GM21576 (cell line): ENCODE results near the gene PPP1R12B.
"Not testable (repeated sequence)": the region's sequence is repeated elsewhere in the genome, so short reads cannot be mapped to it uniquely, and the experiment has no call there.

Source experiments
- ATAC-seq: cut with Tn5 transposase; IDR thresholded peaks from one replicate; pipeline ENCODE4 v1.9.1; 2021; ENCODE audit warnings: mild to moderate bottlenecking, moderate library complexity; ENCODE audit not compliant: unreplicated experiment

The PPP1R12B gene

GRCh38 chr1:202473266-202474045 is 125.0 kb downstream of the PPP1R12B start:
- not testable (repeated sequence) for ATAC-seq

GRCh38 chr1:202479661-202480060 is 131.2 kb downstream of the PPP1R12B start:
- ATAC-seq, result not testable (repeated sequence)

- not testable (repeated sequence) for ATAC-seq
Observed at GRCh38 chr1:202480640-202481039, 132.1 kb downstream of the PPP1R12B start.

GRCh38 chr1:202483362-202483761 is 134.9 kb downstream of the PPP1R12B start:
- not testable (repeated sequence) for ATAC-seq

GRCh38 chr1:202484032-202484431 is 135.5 kb downstream of the PPP1R12B start:
- not testable (repeated sequence) for ATAC-seq

- not testable (repeated sequence) for ATAC-seq
Observed at GRCh38 chr1:202484820-202485219, 136.3 kb downstream of the PPP1R12B start.

GRCh38 chr1:202488178-202488649 is 139.7 kb downstream of the PPP1R12B start:
- ATAC-seq, result peak; percentile 54

GRCh38 chr1:202489101-202489500 is 140.6 kb downstream of the PPP1R12B start:
- not testable (repeated sequence) for ATAC-seq

- not testable (repeated sequence) for ATAC-seq
Observed at GRCh38 chr1:202493112-202493511, 144.6 kb downstream of the PPP1R12B start.

GRCh38 chr1:202498542-202498941 is 150.0 kb downstream of the PPP1R12B start:
- no peak for ATAC-seq

GRCh38 chr1:202499997-202500396 is 151.5 kb downstream of the PPP1R12B start:
- ATAC-seq, result not testable (repeated sequence)

- ATAC-seq, result no peak
Observed at GRCh38 chr1:202501281-202501680, 152.8 kb downstream of the PPP1R12B start.

- ATAC-seq, result no peak
Observed at GRCh38 chr1:202505356-202505755, 156.9 kb downstream of the PPP1R12B start.

GRCh38 chr1:202505880-202506575 is 157.5 kb downstream of the PPP1R12B start:
- ATAC-seq, result not testable (repeated sequence)

GRCh38 chr1:202508863-202509262 is 160.4 kb downstream of the PPP1R12B start:
- not testable (repeated sequence) for ATAC-seq

GRCh38 chr1:202513875-202514274 is 165.4 kb downstream of the PPP1R12B start:
- ATAC-seq, result not testable (repeated sequence)

GRCh38 chr1:202516434-202516877 is 168.0 kb downstream of the PPP1R12B start:
- no peak for ATAC-seq

- not testable (repeated sequence) for ATAC-seq
Observed at GRCh38 chr1:202517146-202517545, 168.6 kb downstream of the PPP1R12B start.

- not testable (repeated sequence) for ATAC-seq
Observed at GRCh38 chr1:202518180-202518579, 169.7 kb downstream of the PPP1R12B start.

- not testable (repeated sequence) for ATAC-seq
Observed at GRCh38 chr1:202518905-202519304, 170.4 kb downstream of the PPP1R12B start.

GRCh38 chr1:202520129-202520856 is 171.8 kb downstream of the PPP1R12B start:
- not testable (repeated sequence) for ATAC-seq
